ENCODE data around the gene PCCA. TPM values are rescaled to one million over a fixed set of nuclear protein-coding genes. Genes with fewer than 3 reads are reported as not detected.

PCCA gene
- total and polyA plus RNA-seq, 4 donors = 8.3 to 71.8 (median 22.8) TPM

GRCh38 chr13:100298116-100298681 is 209.3 kb downstream of the PCCA start:
- Histone ChIP-seq H3K9ac (ENCODE audit: insufficient read depth in 1 of 2, low read length in 2 of 2) (no peak overlapping the region), H3K27me3 (ENCODE audit: control insufficient read depth in 3 of 3, insufficient read depth in 3 of 3, low read length in 2 of 3) (no peaks in the 10 kb centered on the region), H3K36me3 (ENCODE audit: control insufficient read depth in 4 of 4, insufficient read depth in 4 of 4, low read length in 4 of 4) (peaks cover 0 to 2% (median 0%) of the 10 kb centered on the region in 4 donors), H3K9me3 (ENCODE audit: control insufficient read depth in 4 of 4, insufficient read depth in 3 of 4, low read length in 3 of 4) (no peaks in the 10 kb centered on the region), H3K4me1 (ENCODE audit: control insufficient read depth in 5 of 5, insufficient read depth in 5 of 5, low read length in 5 of 5) (peaks cover 0 to 5% (median 0%) of the 10 kb centered on the region in 5 donors), H3K27ac (ENCODE audit: low read depth in 1 of 2, low read length in 1 of 2) (no peak overlapping the region), H3K4me3 (no peak overlapping the region)
- WGBS, 2 donors = 81 to 95% methylated on average over 2 of the region's 2 CpGs
- ATAC-seq (ENCODE audit: insufficient read depth, low FRiP score) (no peak), DNase-seq (no peak)
- TF ChIP-seq CTCF (IDR thresholded peaks at IDR 0.05; ENCODE audit: control extremely low read depth, extremely low read depth) = no peak

DNA sequence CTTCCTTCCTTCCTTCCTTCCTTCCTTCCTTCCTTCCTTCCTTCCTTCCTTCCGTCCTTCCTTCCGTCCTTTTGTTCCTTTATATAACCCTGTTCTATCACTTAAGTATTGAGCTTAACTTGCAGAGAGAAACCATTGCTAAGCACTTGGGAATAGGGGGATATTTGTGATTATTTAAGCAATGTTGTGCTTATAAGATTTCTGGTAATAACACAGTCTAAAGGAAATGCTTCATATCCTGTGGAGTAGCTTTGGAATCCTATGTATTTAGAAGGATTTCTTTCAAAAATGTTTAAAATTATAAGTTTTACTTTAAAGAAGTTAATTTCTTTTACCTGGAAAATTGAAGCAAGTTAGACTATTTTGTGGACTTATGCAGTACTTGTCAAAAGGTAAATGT is 209.8 kb downstream of the PCCA start:
- DNase-seq (no peak), ATAC-seq (ENCODE audit: insufficient read depth, low FRiP score) (no peak)
- 33 to 76% methylated on average over 1 to 2 of the region's 2 CpGs for whole genome bisulfite sequencing, 2 donors
- Histone ChIP-seq H3K9ac (ENCODE audit: insufficient read depth in 1 of 2, low read length in 2 of 2) (no peak overlapping the region), H3K4me1 (ENCODE audit: control insufficient read depth in 5 of 5, insufficient read depth in 5 of 5, low read length in 5 of 5) (peaks cover 0 to 5% (median 0%) of the 10 kb centered on the region in 5 donors), H3K4me3 (no peak overlapping the region), H3K27ac (ENCODE audit: low read depth in 1 of 2, low read length in 1 of 2) (no peak overlapping the region), H3K36me3 (ENCODE audit: control insufficient read depth in 4 of 4, insufficient read depth in 4 of 4, low read length in 4 of 4) (peaks cover 0 to 2% (median 0%) of the 10 kb centered on the region in 4 donors), H3K27me3 (ENCODE audit: control insufficient read depth in 3 of 3, insufficient read depth in 3 of 3, low read length in 2 of 3) (no peaks in the 10 kb centered on the region), H3K9me3 (ENCODE audit: control insufficient read depth in 4 of 4, insufficient read depth in 3 of 4, low read length in 3 of 4) (no peaks in the 10 kb centered on the region)
- TF ChIP-seq CTCF (IDR thresholded peaks at IDR 0.05; ENCODE audit: control extremely low read depth, extremely low read depth) = no peak

- H3K27ac ChIP-seq (ENCODE audit: low read depth in 1 of 2, low read length in 1 of 2) = no peak overlapping the region
- H3K9me3 ChIP-seq (ENCODE audit: control insufficient read depth in 4 of 4, insufficient read depth in 3 of 4, low read length in 3 of 4) = no peaks in the 10 kb centered on the region
- whole genome bisulfite sequencing, 2 donors = 70 to 81% methylated on average over 3 of the region's 3 CpGs
- ATAC-seq (ENCODE audit: insufficient read depth, low FRiP score) (no peak), DNase-seq (no peak)
- no peaks in the 10 kb centered on the region for H3K27me3 ChIP-seq (ENCODE audit: control insufficient read depth in 3 of 3, insufficient read depth in 3 of 3, low read length in 2 of 3)
- H3K9ac ChIP-seq (ENCODE audit: insufficient read depth in 1 of 2, low read length in 2 of 2) = no peak overlapping the region
- no peak overlapping the region for H3K4me3 ChIP-seq
- H3K4me1 ChIP-seq (ENCODE audit: control insufficient read depth in 5 of 5, insufficient read depth in 5 of 5, low read length in 5 of 5) = peaks cover 0 to 5% (median 0%) of the 10 kb centered on the region in 5 donors
- H3K36me3 ChIP-seq (ENCODE audit: control insufficient read depth in 4 of 4, insufficient read depth in 4 of 4, low read length in 4 of 4) = peaks cover 0 to 2% (median 0%) of the 10 kb centered on the region in 4 donors
- TF ChIP-seq CTCF (IDR thresholded peaks at IDR 0.05; ENCODE audit: control extremely low read depth, extremely low read depth) = no peak
Observed at GRCh38 chr13:100300243-100300642, 211.3 kb downstream of the PCCA start.

DNA sequence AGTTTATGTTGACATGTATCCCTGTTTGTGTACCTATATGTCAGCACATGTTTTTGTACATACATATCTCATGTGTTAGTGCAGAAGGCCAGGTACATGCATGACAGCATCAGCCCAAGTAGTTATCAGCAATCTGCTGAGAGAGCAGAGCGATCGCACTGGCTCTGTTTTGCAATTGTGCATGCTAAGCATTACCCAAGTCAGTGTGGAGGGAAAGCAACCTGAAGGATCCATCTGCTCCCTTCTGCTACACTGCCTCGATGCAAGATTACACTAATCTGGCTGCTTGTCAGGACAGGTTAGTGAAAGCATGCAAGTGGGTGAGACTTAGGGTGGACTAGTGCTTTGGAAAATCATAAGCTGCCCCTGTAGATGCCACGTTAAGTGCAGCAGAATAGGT is 211.8 kb downstream of the PCCA start:
- Histone ChIP-seq H3K27me3 (ENCODE audit: control insufficient read depth in 3 of 3, insufficient read depth in 3 of 3, low read length in 2 of 3) (no peaks in the 10 kb centered on the region), H3K4me1 (ENCODE audit: control insufficient read depth in 5 of 5, insufficient read depth in 5 of 5, low read length in 5 of 5) (peaks cover 0 to 5% (median 0%) of the 10 kb centered on the region in 5 donors), H3K27ac (ENCODE audit: low read depth in 1 of 2, low read length in 1 of 2) (no peak overlapping the region), H3K9me3 (ENCODE audit: control insufficient read depth in 4 of 4, insufficient read depth in 3 of 4, low read length in 3 of 4) (no peaks in the 10 kb centered on the region), H3K4me3 (no peak overlapping the region), H3K36me3 (ENCODE audit: control insufficient read depth in 4 of 4, insufficient read depth in 4 of 4, low read length in 4 of 4) (peaks cover 0 to 2% (median 0%) of the 10 kb centered on the region in 4 donors), H3K9ac (ENCODE audit: insufficient read depth in 1 of 2, low read length in 2 of 2) (no peak overlapping the region)
- TF ChIP-seq CTCF (IDR thresholded peaks at IDR 0.05; ENCODE audit: control extremely low read depth, extremely low read depth) = no peak
- DNase-seq = no peak
- no peak for ATAC-seq (ENCODE audit: insufficient read depth, low FRiP score)
- WGBS, 2 donors = 93% methylated on average over 4 of the region's 4 CpGs

Measured in lung (tissue), 12 donors.